Activated T-cell treated with anti-CD3 and anti-CD28 coated beads, Interleukin-2, amount 50 U/mL, for 1 hour (primary cell): ENCODE measurements around the gene ZMPSTE24.

Source experiments
- DNase-seq: peaks from one replicate; pipeline ENCODE4 v3.0.0-alpha.2; 2020

The ZMPSTE24 gene

DNA sequence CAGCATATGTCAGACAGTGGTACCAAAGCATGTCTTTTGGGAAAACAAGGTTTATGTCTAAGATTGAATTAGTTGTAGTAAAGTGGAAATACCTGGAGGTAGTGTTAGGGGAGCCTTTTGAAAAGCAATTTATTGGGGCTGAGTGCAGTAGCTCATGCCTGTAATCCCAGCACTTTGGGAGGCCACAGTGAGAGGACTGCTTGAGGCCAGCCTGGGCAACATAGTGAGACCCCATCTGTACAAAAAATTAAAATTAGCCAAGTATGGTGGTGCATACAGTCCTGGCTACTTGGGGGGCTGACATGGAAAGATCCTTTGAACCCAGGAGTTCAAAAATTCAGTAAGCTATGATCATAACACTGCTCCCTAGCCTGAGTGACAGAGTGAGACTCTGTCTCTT is 7.3 kb downstream of the ZMPSTE24 start:
- DNase-seq = no peak

DNA sequence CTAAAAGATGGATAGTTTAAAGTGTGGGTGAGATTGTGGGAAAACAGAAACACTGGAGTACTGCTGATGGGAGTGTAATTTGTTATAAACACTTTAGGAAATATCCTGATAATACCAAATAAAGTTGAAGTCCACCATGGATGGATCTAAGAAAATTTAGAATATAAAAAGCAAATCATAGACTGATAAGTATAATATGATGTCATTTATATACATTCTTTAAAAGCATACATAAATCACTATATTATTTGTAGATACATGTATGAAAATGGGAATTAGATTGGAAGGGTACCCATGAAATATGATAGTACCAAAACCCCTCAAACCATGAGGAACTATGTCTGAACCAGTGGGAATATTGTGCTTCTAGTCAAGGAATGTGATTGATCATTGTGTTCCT is 7.9 kb downstream of the ZMPSTE24 start:
- no peak for DNase-seq

DNA sequence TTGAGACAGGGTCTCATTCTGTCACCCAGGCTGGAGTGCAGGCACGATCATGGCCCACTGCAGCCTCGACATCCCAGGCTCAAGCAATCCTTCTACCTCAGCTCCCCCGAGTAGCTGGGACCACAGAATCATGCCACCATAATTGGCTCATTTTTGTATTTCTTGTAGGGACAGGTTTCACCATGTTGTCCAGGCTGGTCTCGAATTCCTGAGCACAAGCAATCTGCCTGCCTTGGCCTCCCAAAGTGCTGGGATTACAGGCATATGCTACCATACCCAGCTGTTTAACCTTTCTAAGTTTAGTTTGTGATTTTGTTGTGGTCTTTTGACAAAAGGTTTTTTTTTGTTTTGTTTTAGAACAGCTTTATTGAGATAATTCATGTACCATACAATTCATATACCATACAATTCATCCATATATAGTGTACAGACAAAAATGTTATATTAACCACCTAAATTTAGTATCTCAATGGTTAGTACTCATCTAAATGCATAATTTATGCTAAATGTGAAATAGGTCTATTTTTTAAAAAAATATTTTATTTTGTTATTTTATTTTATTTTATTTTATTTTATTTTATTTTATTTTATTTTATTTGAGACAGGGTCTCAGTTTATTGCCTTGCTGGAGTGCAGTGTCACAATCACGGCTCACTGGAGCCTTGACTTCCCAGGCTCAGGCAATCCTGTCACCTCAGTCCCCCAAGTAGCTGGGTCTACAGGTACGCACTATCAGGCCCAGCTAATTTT is 8.9 kb downstream of the ZMPSTE24 start:
- no peak for DNase-seq

DNA sequence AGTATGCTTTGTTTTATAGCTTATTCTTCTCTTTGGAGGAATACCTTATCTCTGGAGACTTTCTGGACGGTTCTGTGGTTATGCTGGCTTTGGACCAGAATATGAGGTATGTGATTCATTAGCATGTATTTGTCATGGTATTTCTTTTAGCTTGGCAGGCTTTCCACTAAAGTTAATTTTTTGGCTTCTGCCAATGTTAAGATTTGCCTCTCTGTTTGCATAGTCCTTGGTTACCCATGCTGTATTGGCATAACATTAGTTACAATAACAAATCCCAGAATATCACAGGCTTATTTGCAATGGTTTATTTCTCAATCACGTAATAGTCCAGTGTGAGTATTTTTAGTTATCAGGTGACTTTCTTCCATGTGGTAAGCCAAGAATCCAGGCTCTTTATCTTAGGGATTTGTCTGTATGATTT is 9.7 kb downstream of the ZMPSTE24 start:
- no peak for DNase-seq

DNA sequence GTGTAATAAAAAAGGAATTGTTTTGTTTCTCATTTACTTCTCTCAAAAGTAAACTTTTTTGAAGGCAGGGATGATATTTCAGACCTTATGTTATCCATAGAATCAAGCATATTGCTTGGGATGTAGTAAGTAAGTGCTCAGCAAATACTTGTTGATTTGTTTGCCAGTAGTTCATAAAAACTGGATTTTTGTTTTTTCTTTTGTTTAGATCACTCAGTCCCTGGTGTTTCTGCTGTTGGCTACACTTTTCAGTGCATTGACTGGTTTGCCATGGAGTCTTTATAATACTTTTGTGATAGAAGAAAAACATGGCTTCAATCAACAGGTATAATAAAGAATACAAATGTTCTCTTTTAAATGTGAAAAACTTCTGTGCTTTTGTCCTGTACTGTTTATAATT is 10.2 kb downstream of the ZMPSTE24 start:
- DNase-seq = no peak

DNA sequence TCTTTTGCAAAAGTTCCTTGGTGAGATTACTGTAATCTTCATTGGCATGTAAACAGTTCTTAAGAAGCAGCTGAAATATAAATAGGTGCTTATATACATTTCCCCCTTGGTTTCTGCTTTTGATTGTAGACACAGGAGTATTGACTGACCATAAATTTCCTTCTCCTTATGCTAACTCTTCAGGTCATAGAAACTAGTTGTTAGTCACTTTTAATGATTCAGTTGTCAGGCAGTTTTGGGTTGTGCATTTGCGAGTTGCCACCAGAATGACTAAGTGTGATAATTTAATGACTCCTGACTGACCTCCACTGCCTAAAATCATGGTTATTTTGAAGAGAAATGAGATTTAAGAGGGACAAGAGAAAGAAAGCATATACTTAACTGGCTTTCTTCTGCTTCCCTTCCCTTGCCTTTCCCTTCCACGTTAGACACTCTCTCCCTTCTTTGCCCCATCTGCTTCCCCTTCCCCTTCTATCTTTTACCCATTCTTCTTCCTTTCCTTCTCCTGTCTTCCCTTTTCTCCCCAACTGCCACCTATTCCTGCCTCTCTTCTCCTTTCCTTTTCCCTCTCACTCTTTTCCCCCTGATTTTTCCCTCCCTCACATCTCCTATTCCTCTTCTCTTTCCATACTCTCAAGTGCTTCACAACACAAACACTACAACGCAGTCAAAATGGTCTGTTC is 12.3 kb downstream of the ZMPSTE24 start:
- DNase-seq = no peak

DNA sequence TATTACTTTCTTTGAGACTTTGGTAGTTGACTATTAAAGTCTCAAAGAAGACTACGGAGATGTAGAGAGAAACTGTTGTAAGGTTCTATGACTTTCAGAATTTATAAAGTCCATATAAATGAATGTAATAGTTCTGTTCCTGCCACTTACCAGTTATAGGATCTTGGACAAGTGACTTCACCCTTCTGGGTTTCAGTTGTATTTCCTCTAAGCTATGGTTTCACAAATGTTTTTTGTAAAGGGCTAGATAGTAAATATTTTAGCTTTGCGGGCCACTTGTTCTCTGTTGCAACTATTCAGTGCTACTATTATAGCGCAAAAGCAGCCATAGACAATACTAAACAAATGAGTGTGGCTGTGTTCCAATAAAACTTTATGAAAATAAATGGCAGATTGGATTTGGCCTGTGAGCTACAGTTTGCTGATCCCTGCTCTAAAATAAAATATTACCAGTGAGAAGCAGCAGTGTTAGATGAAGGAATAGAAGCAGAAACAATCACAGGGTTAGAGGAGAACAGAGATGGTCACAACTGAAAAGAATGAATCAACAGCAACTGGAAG is 14.7 kb downstream of the ZMPSTE24 start:
- DNase-seq = no peak

DNA sequence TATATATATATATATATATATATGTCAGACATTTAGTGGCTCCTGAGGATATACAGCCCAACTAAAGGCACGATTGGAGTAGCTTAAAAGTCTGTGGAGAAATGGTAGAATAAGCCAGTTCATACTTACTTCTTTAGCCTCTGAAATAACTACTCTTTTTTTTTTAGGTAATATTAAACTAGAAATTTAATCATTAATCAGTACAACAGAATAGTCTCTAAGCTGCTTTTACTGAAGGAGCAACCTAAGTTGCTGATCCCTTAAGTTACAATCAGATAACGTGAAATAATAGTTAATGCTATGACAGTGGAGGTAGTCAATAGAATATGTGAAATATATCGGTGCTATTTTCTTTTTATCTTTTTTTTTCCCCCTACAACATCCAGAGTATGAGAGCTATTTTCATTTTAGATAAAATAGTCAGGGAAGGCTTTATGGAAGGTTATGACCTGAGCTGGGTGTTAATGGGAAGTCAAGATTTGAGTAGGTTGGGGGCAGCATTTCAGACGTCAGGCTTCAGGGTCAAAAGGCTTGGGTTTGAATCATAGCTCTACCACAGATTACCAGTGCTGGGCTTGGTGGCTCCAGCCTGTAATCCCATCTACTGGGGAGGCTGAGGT is 15.6 kb downstream of the ZMPSTE24 start:
- DNase-seq = no peak

DNA sequence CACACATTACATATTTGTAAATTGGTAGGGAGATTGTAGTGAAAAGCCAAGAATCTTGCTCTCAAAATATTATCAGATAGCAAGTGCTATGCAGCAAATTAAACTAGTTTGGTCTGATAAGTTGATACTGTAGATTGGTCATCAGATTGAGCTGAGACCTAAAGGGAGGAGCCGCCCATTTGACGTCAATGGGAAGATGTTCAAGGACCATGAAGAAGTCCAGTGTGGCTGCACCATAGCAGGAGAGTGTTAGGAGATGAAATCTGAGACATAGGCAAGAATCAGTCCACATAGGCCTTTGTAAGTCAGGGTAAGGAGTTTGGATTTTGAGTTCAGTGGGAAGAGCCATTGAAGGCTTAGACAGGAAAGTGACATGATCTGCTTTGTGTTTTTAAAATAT is 16.3 kb downstream of the ZMPSTE24 start:
- no peak for DNase-seq

DNA sequence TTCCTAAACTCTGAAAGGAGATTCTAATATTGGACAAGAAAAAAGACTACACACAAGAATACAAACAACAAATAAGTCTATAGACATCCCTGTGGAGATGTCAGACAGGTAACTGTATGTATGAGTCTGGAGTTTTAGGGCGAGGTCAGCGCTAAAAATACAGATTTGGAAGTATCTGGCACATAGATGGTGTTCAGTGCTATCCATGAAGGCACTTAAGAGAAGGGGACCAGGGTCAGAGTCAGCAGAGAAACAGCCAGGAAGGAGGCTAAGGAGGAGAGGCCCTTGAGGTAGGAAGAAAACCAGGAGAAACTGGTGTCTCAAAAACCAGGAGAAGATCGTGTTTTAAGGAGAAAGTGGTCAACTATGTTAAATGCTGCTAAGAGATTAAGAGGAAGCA is 18.1 kb downstream of the ZMPSTE24 start:
- DNase-seq = no peak

DNA sequence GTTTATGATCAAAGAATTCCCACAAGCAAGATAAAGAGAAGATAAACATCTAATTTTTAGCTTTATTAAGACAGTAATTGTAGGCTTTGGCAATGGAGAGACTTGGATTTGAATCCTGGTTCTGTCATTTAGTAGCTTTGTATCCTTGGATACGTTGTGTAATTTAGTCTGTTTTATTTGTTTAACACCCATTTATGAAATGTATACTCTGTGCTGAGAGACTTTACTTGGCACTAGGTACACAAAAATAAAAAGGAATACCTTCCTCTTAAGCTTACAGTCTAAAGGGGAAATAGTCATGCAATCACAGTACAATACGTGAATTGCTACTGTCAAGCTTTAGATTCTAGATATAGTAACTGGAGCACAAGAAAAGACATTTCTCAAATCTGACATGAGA is 23.8 kb downstream of the ZMPSTE24 start:
- DNase-seq = no peak

DNA sequence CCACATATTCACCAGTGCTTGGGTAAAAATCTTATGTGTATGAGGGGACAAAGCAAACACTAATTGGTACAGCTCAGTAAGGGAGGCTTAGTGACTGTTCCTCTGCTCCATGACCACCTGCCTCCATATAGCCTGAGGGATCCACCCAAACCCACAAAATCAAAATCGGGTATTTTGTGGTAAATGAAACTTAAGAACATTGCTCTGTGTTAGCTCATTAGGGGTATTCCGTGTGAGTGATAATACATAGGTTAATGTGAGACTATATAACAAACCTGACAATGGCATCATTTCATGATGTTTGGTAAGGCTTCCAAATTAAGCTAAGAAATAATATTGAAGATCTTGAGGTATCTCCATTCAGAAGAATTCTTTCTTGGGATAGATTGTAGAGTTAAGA is 33.3 kb downstream of the ZMPSTE24 start:
- DNase-seq = no peak

DNA sequence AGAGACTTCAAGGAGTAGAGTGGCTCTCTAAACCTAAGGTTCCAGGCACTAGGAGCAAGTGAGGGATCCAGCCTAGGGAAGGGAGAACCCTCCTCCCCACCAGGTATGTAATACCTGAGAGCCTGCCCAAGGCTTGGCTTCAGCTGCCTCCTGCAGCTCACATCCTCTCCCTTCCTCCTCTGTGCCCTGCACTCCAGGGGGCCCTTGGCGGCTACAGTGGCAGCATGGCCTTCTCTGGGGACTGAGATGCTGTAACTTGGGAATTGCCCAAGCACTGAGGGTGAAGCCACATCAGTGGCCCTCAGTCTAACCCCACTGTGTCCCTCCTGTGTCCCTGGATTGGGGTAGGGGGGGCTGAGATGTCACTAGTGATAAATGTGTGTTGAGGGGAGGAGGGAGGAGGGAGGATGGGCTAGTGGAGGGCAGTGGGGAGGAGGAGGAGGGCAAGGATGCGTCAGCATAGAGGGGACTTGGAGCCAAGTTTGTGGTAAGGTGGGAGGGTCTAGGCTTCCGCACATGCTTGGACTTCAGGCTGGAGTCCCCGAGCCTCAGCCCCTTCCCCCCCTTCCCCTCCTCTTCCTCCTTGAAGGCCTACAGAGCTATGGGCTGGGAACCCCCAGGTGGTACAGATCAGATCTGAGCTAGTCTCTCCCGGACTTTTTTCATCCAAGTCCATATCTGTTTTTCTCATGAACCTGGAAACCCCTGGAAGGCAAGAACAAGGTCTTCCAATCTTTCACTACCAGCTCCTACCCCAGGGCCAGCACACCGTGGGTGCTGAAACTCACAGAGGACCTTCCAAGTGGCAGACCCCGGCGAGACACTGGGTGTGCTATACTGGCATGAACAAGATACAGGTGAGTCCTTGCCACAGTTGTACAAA is 41.6 kb downstream of the ZMPSTE24 start:
- no peak for DNase-seq

DNA sequence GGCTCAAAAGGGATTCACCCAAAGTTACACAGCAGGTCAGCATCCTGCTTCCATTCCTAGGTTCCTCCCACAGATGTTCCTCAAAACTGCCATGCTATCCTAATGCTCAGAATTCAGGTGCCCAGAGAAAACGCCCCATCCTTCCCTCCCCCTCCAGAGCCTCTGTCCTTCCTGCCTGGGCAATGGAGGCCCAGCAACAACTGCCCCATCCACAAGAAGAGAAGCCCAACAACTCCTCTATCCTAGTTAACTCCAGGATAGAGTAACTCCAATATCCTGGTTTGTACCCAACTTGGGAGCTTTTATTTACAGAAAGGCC is 42.2 kb downstream of the ZMPSTE24 start:
- DNase-seq = no peak

DNA sequence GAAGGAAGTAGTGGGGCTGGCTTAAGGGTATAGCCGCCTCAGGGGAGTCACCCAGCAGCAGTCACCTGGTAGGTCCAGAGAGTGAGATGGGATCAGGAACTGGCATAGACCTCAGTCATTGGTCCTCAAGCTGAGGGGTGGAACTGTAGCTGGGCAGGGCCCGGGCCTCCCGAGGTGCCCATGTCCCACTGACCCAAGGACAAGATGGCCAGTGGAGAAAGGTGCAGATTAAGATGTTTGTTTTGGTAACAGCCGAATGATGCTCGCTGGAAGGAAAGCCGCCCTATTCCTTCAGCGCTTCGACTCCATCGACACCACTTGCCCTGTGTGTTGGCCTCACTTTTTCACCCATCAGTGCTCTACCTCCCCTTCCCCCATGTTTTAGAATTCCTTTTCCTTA is 42.6 kb downstream of the ZMPSTE24 start:
- DNase-seq = no peak

DNA sequence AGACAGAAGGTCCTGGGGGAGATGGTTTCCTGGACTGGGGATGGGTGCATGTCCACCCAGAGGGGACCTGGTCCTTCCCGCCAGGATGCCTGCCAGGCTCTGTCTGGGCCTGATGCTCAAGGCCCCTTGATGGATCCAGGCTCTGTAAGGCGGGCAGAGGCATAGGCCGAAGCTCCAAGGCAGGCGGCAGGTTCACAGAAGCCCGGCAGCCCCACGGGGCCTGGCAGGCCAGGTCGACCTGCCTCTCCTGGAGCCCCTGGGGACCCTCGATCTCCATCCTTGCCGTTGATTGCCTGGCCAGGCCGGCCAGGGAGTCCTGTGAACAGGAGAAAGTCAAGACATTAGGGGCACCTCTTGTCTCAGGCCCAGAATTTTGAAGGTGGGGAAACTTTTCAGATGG is 43.0 kb downstream of the ZMPSTE24 start:
- DNase-seq = no peak

DNA sequence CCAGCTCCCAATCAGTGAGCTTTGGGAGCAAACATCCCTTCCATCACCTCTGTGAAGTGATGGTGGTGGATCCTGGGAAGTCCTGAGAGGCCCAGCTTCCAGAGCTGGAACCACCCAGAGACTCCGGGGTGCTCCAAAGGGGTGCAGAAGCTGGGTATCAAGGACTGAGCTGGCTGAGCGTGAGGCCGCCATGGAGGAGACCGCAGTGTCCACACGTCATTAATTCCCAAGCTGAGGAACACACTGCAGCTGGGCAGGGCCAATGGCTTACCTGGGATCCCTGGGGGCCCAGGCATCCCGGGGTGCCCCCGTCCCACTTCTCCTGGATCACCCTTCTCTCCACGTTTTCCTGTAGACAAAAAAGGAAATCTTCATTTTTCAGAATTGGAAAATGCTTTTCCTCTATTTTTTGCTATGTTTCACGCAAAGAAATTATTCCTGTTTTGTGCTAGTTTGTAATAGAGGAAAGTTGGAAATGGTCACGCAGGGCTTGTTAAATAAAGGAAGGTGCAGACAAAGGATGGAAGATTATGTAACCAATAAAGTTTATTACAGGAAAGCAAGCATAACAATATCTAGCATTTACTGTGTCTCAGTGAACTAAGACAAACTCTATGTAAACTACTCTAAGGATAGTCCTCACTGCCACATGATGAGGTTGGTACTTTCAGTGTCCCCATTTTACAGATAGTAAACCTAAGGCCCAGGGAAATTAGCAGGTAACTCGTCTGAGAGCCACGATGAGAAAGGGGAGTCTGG is 43.7 kb downstream of the ZMPSTE24 start:
- no peak for DNase-seq

DNA sequence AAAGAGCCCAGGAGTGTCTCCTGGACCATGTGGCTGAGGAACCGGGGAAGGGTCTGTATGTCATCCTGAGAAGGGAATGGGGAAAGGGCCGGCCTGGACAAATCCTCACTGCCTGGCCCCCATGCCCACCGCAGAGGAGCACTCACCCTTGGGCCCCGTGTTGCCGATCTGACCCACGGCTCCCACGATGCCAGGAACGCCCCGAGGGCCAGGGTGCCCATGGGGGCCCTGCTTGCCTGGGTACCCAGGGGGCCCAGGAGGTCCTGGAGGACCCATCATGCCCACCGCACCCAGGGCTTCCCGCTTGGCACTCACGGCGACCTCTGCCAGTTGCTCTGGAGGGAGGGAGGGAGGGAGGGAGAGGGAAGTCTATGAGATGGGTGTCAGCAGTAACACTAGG is 44.4 kb downstream of the ZMPSTE24 start:
- no peak for DNase-seq

DNA sequence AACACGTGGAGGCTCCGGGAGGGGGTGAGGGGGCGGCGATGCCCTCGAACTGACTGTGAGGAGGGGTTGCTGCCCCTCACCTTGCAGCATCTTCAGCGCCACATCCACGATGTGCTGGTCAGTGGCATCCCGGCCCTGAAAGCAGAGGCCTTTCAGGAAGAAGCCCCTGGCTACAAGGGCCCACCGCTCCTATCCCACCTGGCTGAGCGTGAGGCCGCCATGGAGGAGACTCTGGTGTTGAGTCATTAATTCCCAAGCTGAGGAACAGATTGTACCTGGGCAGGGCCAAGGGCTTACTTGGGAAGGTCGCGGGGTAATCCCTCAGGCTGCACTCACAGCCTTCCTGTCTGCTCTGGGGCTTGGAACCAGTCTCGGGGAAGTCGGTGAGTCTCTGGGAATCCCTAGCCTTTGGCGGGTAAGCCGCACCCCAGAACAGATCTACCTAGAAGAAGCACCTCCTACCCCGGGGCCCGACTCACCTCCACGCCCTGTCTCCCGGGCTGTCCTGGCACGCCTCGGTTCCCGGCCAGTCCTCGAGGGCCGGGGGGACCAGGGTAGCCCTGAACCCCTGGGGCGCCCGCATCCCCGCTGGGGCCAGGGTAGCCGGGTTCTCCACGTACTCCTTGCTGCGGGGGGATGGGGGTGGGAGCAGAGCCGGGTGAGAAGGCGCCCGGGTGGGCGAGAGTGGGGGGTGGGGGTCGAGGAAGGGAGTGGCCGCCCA is 45.2 kb downstream of the ZMPSTE24 start:
- no peak for DNase-seq

DNA sequence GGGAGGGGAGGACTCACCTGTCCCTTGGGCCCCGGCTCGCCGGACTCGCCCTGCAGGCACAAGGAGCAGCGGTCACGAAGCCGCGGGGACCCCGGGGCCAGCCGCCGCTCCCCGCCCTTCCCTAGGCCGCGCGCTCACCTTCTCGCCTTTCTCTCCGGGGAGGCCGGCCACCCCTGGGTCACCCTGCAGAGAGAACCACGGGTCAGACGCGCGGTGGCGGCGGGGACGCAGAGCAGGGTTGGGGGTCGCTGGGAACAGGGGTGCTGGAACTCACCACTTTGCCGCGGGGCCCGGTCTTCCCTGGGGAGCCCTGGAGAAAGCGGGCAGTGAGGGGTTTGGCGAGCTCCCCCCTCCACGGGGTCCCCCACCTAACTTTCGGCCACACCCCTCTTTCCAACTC is 45.8 kb downstream of the ZMPSTE24 start:
- no peak for DNase-seq

DNA sequence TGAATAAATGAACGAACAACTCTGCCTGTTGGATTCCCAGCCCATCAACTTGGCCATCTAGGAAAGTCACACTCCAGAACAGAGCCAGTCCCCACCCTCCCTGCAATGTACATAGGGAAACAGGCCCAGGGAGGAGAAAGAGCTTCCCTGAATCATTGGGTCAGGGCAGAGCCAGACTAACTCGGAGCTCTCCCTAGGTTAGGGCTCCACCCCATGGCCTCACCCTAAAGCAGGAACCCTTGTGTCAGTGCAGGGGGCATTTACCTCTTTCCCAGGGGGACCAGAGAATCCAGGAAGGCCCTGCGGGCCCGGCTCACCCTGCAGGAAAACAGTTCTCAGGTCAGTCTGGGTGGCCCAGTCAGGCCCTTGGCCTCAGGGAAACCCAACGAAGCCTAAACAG is 47.4 kb downstream of the ZMPSTE24 start:
- no peak for DNase-seq

DNA sequence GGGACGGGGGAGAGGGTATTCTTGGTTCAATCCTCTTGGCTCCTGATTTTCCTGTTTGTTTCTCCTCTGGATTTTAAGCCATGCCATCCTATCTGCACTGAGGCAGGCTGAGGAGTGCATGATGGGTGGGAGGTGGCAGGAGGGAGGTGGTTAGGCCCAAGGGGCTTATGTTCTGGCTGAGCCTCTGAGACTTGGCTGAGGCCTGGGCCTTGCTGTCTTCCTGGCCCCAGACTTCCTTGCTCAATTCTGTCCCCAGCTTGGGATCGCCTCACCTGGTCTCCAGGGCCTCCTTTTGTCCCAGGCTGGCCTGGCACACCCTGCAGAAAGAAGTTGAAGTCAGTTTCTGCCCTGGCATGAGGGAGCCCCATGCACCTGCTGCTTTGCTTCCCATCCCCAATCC is 47.8 kb downstream of the ZMPSTE24 start:
- DNase-seq = no peak
